Mucosa of rectum (tissue), 2 donors: ENCODE data around the gene PCNX2.

ENCODE experiments used
- H3K27ac ChIP-seq, 2 donors: one replicate each; pipeline ENCODE4 v1.7.0; 2013; ENCODE audit warnings: inconsistent platforms in 2 of 2, low read depth in 2 of 2, low read length in 2 of 2
- H3K27me3 ChIP-seq, 2 donors: one replicate each; pipeline ENCODE4 v1.7.0; 2013; ENCODE audit warnings: low read length in 2 of 2; ENCODE audit not compliant: control insufficient read depth in 2 of 2, insufficient read depth in 2 of 2
- H3K36me3 ChIP-seq, 2 donors: one replicate each; pipeline ENCODE4 v1.7.0; 2013; ENCODE audit warnings: low read length in 2 of 2; ENCODE audit not compliant: control insufficient read depth in 2 of 2, insufficient read depth in 2 of 2
- H3K4me1 ChIP-seq, 2 donors: one replicate each; pipeline ENCODE4 v1.7.0; 2013; ENCODE audit warnings: low read length in 2 of 2, mild to moderate bottlenecking in 1 of 2; ENCODE audit not compliant: control insufficient read depth in 2 of 2, insufficient read depth in 2 of 2
- H3K4me3 ChIP-seq, 2 donors: one replicate each; pipeline ENCODE4 v1.7.0; 2013; ENCODE audit warnings: low read length in 2 of 2
- H3K9ac ChIP-seq, 2 donors: one replicate each; pipeline ENCODE4 v1.7.0; 2013; ENCODE audit warnings: low read length in 2 of 2, low read depth in 1 of 2, mild to moderate bottlenecking in 1 of 2
- H3K9me3 ChIP-seq, 2 donors: one replicate each; pipeline ENCODE4 v1.7.0; 2013; ENCODE audit warnings: low read length in 2 of 2; ENCODE audit not compliant: control insufficient read depth in 2 of 2
- donor health status: healthy.
- donor health status: Normal muscosa, but diverticular disease.

The PCNX2 gene

DNA sequence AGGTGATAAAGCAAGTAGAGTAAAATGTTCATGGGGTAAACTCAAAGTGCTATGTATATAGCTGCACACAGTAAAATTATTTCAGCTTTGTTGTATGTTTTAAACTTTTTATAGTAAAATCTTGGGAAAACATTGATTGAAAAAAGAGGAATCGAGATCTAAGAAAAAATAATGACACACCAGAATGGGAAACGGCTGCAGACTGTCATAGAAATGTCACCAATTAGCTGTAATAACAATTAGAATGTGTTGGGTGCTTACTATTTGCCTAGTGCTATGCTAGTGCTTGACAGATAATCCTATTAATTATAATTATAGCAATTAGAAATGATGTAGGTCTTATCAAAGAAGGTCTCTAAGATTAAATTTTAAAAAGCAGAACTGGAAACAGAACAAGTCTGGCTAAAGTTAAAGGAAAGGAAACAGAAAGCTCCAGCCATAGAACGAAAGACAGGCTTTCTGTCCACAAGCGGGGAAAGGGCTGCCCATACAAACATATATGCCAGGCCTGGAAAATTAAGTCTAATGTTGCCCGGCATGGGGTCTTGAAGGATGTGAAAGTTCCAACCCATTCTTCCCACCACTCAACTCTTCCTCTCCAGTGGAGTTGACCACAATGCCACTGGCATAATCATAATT, 5.0 kb downstream of the PCNX2 start:
- no peak overlapping the region for H3K4me3 ChIP-seq
- no peak overlapping the region for H3K9ac ChIP-seq
- H3K4me1 ChIP-seq = peaks cover 0 to 6% of the 10 kb centered on the region in 2 donors
- H3K9me3 ChIP-seq = no peaks in the 10 kb centered on the region
- no peaks in the 10 kb centered on the region for H3K36me3 ChIP-seq
- H3K27me3 ChIP-seq = no peaks in the 10 kb centered on the region
- H3K27ac ChIP-seq = peak overlapping the region in 1 of 2 donors; percentile 1

DNA sequence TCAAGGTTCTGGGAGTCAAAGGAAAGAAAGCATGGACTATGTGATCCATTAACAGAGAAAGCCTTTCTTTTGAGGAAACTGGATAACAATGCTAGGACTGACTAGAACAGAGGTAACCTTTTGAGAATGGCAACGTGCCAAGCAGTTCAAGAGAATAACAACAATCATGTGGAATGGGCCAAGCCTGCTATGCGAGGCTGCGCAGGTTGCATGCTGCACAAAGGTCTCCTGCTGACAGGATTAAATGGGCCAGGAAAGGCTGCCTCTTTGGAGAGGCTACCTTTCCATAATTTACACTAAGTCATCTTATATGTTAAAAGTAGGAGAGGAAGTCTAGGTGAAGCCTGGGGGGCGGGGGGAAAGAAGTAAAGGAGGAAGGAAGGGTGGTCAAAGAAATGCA, 5.8 kb downstream of the PCNX2 start:
- Histone ChIP-seq H3K27me3 (no peaks in the 10 kb centered on the region), H3K4me1 (peaks cover 0 to under 1% of the 10 kb centered on the region in 2 donors), H3K36me3 (no peaks in the 10 kb centered on the region), H3K9ac (no peak overlapping the region), H3K9me3 (no peaks in the 10 kb centered on the region), H3K4me3 (no peak overlapping the region), H3K27ac (no peak overlapping the region)

DNA sequence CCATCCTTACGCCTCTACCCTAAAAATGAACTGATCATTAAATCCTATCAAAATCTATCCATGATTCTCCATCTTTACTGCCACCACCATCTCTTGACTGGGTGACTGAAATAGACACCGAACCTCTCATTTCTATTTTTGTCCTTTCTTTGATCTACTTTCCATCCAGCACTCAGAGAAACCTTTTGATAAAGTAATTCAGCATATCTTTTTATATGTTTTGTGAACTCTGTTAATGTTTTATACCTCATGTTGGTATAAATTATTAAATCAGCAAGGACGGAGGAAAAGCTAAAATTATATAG, 13.0 kb downstream of the PCNX2 start:
- Histone ChIP-seq H3K4me3 (no peak overlapping the region), H3K27ac (no peak overlapping the region), H3K9ac (no peak overlapping the region), H3K27me3 (no peaks in the 10 kb centered on the region), H3K9me3 (no peaks in the 10 kb centered on the region), H3K4me1 (no peaks in the 10 kb centered on the region), H3K36me3 (no peaks in the 10 kb centered on the region)

DNA sequence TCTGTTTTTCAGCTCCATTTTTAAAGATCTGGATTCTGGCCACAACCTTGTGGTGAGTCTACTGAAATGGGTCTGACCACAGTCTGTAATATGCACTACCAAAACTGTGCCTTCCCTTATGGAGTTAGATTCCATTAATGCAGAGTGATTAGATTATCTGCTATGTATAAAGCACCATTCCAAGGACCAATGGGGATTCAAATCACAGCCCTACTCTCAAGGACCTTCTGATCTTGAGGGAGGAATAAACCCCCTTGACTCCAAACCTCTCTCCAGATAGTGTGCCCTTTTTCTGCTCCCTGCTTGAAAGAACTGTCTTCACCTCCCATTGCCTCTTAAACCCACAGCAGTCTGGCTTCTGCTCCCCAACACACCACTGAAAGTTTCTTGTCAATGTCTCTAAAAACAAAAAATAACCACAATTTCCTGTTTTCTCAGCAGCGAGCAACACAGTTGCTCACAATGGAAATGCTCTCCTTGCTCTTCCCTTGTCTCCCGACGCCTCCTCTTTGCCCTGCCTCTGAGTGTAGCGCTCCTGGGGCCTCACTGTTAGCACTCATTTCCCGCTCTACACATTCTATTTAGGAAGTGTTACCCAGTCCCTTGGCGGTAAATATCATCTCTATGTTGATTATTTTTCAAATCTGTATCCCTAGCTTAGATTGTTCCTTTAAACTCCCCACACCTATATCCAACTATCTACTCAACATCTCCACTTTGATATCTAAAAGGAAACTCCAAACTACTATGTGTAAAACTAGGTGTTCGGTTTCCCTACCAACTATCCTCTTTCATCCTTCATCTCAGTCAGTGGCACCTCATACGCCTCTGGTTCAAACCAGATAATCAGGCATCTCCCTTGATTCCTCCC, 13.6 kb downstream of the PCNX2 start:
- Histone ChIP-seq H3K4me3 (no peak overlapping the region), H3K36me3 (no peaks in the 10 kb centered on the region), H3K9ac (no peak overlapping the region), H3K27ac (no peak overlapping the region), H3K9me3 (no peaks in the 10 kb centered on the region), H3K27me3 (no peaks in the 10 kb centered on the region), H3K4me1 (no peaks in the 10 kb centered on the region)

DNA sequence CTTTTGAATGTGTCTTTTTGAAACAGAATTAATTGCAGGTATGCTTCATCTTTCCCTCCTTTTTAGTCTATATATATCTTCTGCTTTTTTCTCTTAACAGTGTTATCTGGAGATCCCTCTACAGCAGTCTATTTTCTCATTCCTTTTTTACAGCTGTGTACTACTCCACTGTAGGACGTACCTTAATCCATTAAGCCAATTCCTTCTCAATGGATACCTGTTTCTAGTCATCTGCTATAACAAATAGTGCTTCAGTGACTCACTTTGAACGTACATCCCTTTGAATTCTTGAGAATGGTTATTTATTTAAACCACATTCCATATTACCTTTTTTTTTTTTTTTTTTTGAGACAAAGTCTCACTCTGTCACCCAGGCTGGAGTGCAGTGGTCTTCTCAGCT, 15.6 kb downstream of the PCNX2 start:
- Histone ChIP-seq H3K9me3 (no peaks in the 10 kb centered on the region), H3K36me3 (no peaks in the 10 kb centered on the region), H3K27ac (no peak overlapping the region), H3K9ac (no peak overlapping the region), H3K27me3 (no peaks in the 10 kb centered on the region), H3K4me1 (no peaks in the 10 kb centered on the region), H3K4me3 (no peak overlapping the region)

DNA sequence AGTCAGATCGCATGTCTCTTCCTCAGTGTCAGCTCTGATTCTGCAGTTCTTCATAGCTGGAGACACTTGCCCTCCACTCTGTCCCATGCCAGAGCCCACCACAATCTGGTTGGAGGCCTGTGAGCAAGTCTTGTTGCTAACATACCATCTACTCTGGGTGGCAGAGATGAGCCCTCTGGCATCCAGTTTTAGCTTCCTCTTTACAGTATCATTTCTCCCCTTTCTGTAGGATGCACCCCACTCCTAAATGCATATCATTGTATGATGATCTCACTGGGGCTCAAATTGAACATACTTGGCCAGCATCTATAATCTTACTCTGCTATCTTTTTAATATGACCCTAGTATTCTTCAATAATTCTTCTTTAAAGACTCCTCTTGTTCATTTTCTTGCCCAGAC, 16.9 kb downstream of the PCNX2 start:
- no peaks in the 10 kb centered on the region for H3K27me3 ChIP-seq
- no peak overlapping the region for H3K9ac ChIP-seq
- no peaks in the 10 kb centered on the region for H3K9me3 ChIP-seq
- no peak overlapping the region for H3K4me3 ChIP-seq
- H3K27ac ChIP-seq = no peak overlapping the region
- no peaks in the 10 kb centered on the region for H3K36me3 ChIP-seq
- no peaks in the 10 kb centered on the region for H3K4me1 ChIP-seq

DNA sequence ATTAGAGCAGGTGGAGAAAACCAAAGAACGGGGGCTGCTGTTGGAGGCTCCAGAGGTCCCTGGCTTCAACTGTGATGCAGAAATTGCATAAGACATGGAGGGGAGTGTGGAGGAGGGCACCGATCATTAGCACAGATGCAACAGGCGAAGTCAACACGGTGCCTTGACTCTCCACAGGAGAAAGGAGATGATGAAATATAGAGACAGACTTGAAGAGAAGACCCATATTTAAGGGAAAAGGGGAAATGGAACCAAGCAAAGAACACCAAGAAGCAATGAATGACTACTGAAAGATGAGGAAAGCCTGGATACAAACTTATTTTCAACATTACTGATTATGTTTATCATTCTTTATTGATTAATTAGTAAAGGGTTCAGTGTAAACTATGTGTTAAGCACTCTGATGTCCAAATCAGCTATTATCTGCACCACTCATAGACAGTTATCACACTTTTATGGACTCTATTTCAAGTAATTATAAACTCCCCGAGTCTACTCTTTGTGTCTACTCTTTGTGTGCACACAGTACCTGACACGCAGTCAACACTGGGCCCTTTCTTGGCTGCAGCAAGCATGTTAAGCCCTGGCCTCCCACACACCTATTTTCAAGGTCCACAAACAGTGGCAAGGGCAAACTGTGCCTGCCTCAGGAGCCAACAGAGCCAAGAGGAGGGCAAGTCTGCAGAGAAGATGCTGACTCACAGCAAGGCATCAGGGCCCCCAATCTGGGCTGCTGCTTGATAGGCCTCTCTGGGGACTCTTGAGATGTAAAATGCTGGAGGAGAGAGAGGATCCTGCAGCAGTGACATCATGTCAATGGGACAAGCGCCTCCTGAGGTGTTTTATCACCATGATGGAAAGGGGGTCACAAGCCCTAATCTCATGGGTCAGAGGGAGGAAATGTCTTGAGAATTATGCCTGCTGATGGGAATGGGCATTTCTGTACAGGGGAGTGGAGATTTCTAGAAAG, 17.6 kb downstream of the PCNX2 start:
- Histone ChIP-seq H3K36me3 (no peaks in the 10 kb centered on the region), H3K27me3 (no peaks in the 10 kb centered on the region), H3K27ac (no peak overlapping the region), H3K9me3 (no peaks in the 10 kb centered on the region), H3K9ac (no peak overlapping the region), H3K4me3 (no peak overlapping the region), H3K4me1 (no peaks in the 10 kb centered on the region)

DNA sequence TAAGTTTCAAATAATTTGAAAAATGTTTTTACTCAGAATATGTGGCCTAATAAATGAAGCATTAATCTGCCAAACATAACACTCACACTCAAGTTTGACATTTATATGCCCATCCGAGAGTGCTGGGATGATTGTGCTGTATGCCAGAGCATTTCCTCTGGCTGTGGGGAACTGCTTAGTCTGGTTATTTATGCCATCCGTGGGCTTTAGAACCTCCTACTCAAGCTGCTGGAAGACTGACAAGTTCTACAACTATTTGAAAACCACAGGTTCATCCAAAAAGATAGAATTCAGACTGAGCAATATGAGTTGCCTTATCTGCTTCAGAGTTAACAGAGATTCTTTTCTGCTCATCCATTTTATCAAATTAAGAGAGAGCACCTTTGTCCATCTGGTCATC, 25.9 kb downstream of the PCNX2 start:
- Histone ChIP-seq H3K4me3 (no peak overlapping the region), H3K4me1 (no peaks in the 10 kb centered on the region), H3K9me3 (no peaks in the 10 kb centered on the region), H3K27me3 (no peaks in the 10 kb centered on the region), H3K36me3 (no peaks in the 10 kb centered on the region), H3K9ac (no peak overlapping the region), H3K27ac (no peak overlapping the region)

DNA sequence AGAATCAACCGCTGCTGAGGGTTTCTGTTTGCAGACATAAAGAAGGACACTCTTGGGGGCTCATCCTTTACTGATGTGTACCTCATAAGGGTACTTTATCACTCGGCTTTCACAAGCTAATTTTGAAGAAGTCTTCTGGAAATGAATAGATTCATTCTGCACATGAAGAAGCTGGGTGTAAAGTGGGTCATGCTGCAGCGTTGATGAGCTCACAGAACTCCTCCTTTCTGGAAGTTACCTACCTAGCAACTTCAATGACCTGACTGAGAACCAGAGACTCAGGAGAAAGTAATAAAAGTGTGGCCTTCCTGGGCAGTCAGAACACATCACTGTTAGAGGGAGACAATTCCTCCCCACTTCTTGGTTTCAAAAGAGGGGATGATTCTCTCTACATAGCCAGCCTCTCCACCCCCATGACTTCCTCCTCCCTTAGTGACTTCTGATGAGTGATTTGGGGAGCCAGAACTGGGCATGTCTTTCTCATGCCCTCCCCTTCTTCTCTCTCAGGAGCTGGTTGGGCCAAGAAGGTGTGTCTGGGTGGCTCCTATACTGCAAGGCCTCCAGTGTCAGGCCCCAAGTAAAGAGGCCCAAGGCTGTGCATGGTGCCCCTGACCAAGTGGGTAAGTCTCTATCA, 27.0 kb downstream of the PCNX2 start:
- no peaks in the 10 kb centered on the region for H3K9me3 ChIP-seq
- H3K4me1 ChIP-seq = no peaks in the 10 kb centered on the region
- H3K27me3 ChIP-seq = no peaks in the 10 kb centered on the region
- no peak overlapping the region for H3K9ac ChIP-seq
- no peak overlapping the region for H3K4me3 ChIP-seq
- no peak overlapping the region for H3K27ac ChIP-seq
- no peaks in the 10 kb centered on the region for H3K36me3 ChIP-seq
